Left ventricle myocardium inferior (tissue), 1 donor: ENCODE data around the gene PLA2G4D. TPM values are rescaled to one million over a fixed set of nuclear protein-coding genes. Genes with fewer than 3 reads are reported as not detected.

ENCODE experiments used
- DNase-seq: peaks from one replicate; pipeline ENCODE4 v3.0.0-alpha.2; 2020
- H3K27ac ChIP-seq: fragments of 200-600 bp; replicated peaks from 2 replicates; pipeline ENCODE4 v1.8.0; 2021
- H3K27me3 ChIP-seq: fragments of 200-600 bp; 2 replicates; pipeline ENCODE4 v1.8.0; 2021; ENCODE audit warnings: low read depth
- H3K36me3 ChIP-seq: fragments of 200-600 bp; 2 replicates; pipeline ENCODE4 v1.8.0; 2021
- H3K4me1 ChIP-seq: fragments of 200-600 bp; 2 replicates; pipeline ENCODE4 v1.8.0; 2021
- H3K4me3 ChIP-seq: fragments of 200-600 bp; 2 replicates; pipeline ENCODE4 v1.8.0; 2021; ENCODE audit warnings: mild to moderate bottlenecking, moderate library complexity
- H3K9me3 ChIP-seq: fragments of 200-600 bp; replicated peaks from 2 replicates; pipeline ENCODE4 v1.8.0; 2021
- CTCF ChIP-seq: fragments of 200-600 bp; IDR thresholded peaks from 2 replicates; pipeline ENCODE4 v1.8.0; 2021; ENCODE audit warnings: antibody characterized with exemption, mild to moderate bottlenecking, borderline replicate concordance
- intact Hi-C: fragments of 100-400 bp; cut with micrococcal nuclease; formaldehyde crosslinking; loops from one replicate; pipeline ENCODE4 v1.11.0; 2022
- total RNA-seq: library from RNA; stranded (reverse); fragmentation: NEBNext Ultra II Directional; extraction: Animal tissue kit (Norgen Biotek cat#: 25700); gene quantifications from one replicate; pipeline ENCODE4 v1.2.1, GENCODE V29; 2021
- donor health status: DM: no; HTN: yes; CAD: no; lungs with severe emphysema.

PLA2G4D gene
- total RNA-seq, 1 donor from 2014 or later: not detected

- no peak overlapping the region for H3K4me3 ChIP-seq
- H3K36me3 ChIP-seq: no peaks in the 10 kb centered on the region
- no peak for TF ChIP-seq CTCF
- no peak for DNase-seq
- H3K27me3 ChIP-seq: peaks cover 9% of the 10 kb centered on the region
- H3K9me3 ChIP-seq: no peaks in the 10 kb centered on the region
- intact Hi-C loops: no loop called here
- peaks cover 14% of the 10 kb centered on the region for H3K4me1 ChIP-seq
- H3K27ac ChIP-seq: no peak overlapping the region
Measured at GRCh38 chr15:42104095-42104891, 9.9 kb upstream of the PLA2G4D start.

- H3K27me3 ChIP-seq: peaks cover 9% of the 10 kb centered on the region
- H3K4me1 ChIP-seq: peaks cover 14% of the 10 kb centered on the region
- H3K27ac ChIP-seq: no peak overlapping the region
- DNase-seq: no peak
- no peak overlapping the region for H3K4me3 ChIP-seq
- H3K9me3 ChIP-seq: no peaks in the 10 kb centered on the region
- H3K36me3 ChIP-seq: no peaks in the 10 kb centered on the region
- intact Hi-C loops: no loop called here
- TF ChIP-seq CTCF: no peak
Measured at GRCh38 chr15:42102646-42103235, 8.4 kb upstream of the PLA2G4D start.

GRCh38 chr15:42101861-42102260, 7.5 kb upstream of the PLA2G4D start:
- no peaks in the 10 kb centered on the region for H3K9me3 ChIP-seq
- H3K27me3 ChIP-seq: peaks cover 3% of the 10 kb centered on the region
- H3K4me3 ChIP-seq: no peak overlapping the region
- no peaks in the 10 kb centered on the region for H3K36me3 ChIP-seq
- TF ChIP-seq CTCF: no peak
- DNase-seq: no peak
- H3K27ac ChIP-seq: no peak overlapping the region
- peaks cover 10% of the 10 kb centered on the region for H3K4me1 ChIP-seq
- intact Hi-C loops: no loop called here

- no peak for TF ChIP-seq CTCF
- H3K4me1 ChIP-seq: peaks cover 10% of the 10 kb centered on the region
- H3K27me3 ChIP-seq: no peaks in the 10 kb centered on the region
- H3K9me3 ChIP-seq: no peaks in the 10 kb centered on the region
- H3K4me3 ChIP-seq: no peak overlapping the region
- intact Hi-C loops: no loop called here
- no peaks in the 10 kb centered on the region for H3K36me3 ChIP-seq
- DNase-seq: no peak
- H3K27ac ChIP-seq: no peak overlapping the region
Measured at GRCh38 chr15:42100021-42100800, 5.8 kb upstream of the PLA2G4D start.

- DNase-seq: no peak
Measured at GRCh38 chr15:42097018-42097417, 2.7 kb upstream of the PLA2G4D start.

More at GRCh38 chr15:42097018-42097417, 2.7 kb upstream of the PLA2G4D start:
- peaks cover 18% of the 10 kb centered on the region for H3K4me1 ChIP-seq
- H3K9me3 ChIP-seq: no peaks in the 10 kb centered on the region
- intact Hi-C loops: no loop called here
- H3K4me3 ChIP-seq: no peak overlapping the region
- no peak overlapping the region for H3K27ac ChIP-seq
- H3K36me3 ChIP-seq: no peaks in the 10 kb centered on the region
- no peaks in the 10 kb centered on the region for H3K27me3 ChIP-seq
- no peak for TF ChIP-seq CTCF
